VCaP (cell line): ENCODE data around the gene RBMS3.
"Not testable (repeated sequence)": the region's sequence is repeated elsewhere in the genome, so short reads cannot be mapped to it uniquely, and the experiment has no call there.

ENCODE experiments used
- H3K27ac ChIP-seq: fragments of 450-650 bp; 2 replicates; pipeline ENCODE4 v1.5.1; 2017
- CTCF ChIP-seq: fragments of 450-650 bp; conservative IDR thresholded peaks from 2 replicates; pipeline ENCODE4 v1.5.1; 2017; ENCODE audit warnings: mild to moderate bottlenecking, moderate library complexity

The RBMS3 gene

DNA sequence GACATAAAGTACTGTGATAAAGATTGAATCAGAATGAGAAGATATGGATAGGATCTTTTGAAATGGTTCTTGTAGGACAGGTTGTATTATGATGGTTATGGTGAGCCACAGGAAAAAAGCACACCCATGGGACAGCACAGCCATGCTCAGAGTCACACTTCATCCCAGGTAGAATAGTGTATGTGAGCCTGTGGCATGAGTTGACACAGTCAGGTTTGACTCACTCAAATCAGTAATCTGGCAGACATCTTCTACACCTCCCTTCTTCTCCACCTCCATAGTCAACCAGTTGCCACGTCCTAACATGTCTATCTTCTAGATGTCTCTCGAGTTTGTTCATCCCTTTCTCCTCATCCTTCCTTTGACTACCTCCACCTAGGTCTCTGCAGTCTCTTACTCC is 176.0 kb downstream of the RBMS3 start:
- no peak overlapping the region for H3K27ac ChIP-seq
- TF ChIP-seq CTCF, result no peak

DNA sequence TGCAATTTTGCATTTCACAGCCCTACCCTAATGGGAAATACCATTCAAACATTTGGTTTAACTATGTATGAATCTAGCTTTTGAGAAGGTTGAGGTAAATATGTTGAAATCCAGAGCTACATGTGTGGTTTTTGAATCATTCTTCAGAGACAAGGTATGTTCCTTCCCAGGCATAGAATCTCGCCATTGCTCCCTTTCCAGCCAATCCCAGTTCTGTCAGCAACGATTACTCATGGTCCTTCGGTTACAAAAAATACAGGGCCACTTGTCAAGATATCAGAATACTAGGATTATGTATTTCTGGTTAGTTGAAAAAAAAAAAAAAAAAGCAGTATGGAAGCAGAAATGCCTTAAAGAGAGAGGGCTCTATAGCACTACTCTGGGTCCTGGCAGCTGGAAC is 182.4 kb downstream of the RBMS3 start:
- no peak for TF ChIP-seq CTCF
- no peak overlapping the region for H3K27ac ChIP-seq

DNA sequence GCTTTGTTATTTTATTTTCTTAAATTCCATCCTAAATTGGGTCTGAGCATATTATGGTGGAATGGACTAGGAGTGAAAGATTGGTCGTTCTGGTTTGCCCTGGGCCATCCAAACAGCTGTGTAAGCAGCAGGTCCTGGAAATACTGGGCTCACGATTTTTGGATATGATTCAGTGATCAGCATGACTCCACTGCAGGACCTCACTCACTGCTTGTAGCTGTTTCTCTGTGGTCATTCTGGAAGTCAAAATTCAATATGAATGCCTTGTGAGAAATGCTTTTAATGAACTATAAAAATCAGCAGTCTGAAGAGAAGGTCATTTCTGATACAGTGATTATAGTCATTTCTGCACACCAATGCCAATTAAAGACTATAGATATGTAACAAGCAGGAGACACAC is 185.0 kb downstream of the RBMS3 start:
- no peak overlapping the region for H3K27ac ChIP-seq
- TF ChIP-seq CTCF, result no peak

GRCh38 chr3:29466442-29466841 is 185.6 kb downstream of the RBMS3 start:
- no peak overlapping the region for H3K27ac ChIP-seq
- no peak for TF ChIP-seq CTCF

GRCh38 chr3:29468187-29468586 is 187.3 kb downstream of the RBMS3 start:
- TF ChIP-seq CTCF, result no peak
- no peak overlapping the region for H3K27ac ChIP-seq

DNA sequence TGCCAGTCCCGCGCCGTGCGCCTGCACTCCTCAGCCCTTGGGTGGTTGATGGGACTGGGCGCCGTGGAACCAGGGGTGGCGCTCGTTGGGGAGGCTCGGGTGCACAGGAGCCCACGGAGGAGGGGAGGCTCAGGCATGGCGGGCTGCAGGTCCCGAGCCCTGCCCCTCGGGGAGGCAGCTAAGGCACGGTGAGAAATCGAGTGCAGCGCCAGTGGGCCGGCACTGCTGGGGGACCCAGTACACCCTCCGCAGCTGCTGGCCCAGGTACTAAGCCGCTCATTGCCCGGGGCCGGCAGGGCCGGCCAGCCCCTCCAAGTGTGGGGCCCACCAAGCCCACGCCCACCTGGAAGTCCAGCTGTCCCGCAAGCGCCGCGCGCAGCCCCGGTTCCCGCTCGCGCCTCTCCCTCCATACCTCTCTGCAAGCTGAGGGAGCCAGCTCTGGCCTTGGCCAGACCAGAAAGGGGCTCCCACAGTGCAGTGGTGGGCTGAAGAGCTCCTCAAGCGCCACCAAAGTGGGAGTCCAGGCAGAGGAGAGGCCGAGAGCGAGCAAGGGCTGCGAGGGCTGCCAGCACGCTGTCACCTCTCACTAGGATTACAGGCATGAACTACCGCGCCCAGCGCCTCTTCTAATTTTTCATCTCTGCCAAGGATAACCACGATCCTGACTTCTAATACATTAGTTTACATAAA is 192.8 kb downstream of the RBMS3 start:
- H3K27ac ChIP-seq, result not testable (repeated sequence)

GRCh38 chr3:29475305-29475840 is 194.5 kb downstream of the RBMS3 start:
- H3K27ac ChIP-seq, result no peak overlapping the region
- no peak for TF ChIP-seq CTCF

DNA sequence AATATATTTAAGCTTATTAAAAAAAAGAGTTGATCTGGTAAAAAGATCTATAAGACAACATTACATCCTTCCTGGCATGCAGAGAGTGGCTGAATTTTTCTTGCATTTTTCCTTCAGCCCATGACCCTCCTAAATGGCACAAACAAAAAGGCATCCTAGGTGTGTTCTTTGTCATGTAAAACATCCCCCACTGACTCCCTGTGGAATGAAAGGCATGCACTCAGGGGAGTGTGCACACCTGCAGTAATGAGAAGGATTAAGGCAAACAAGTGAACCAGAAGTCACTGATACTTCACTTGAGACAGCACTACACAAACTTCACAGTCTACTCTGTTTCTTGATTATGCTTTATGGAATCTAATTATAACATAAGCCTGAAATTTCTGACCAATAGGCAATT is 195.0 kb downstream of the RBMS3 start:
- H3K27ac ChIP-seq, result no peak overlapping the region

More for the DNA sequence above, 195.0 kb downstream of the RBMS3 start:
- TF ChIP-seq CTCF, result no peak
